Lung (tissue), 12 donors: ENCODE measurements around the gene BLTP2. TPM values are rescaled to one million over a fixed set of nuclear protein-coding genes. Genes with fewer than 3 reads are reported as not detected.

Source experiments
- ATAC-seq: fragments of 200-7000 bp; cut with Tn5 transposase; one replicate; pipeline ENCODE4 v1.9.1; 2020; ENCODE audit warnings: moderate number of reproducible peaks; ENCODE audit not compliant: insufficient read depth, low FRiP score
- DNase-seq, 3 donors: peaks; one replicate each; pipeline ENCODE4 v3.0.0-alpha.2; 2013 to 2017
- H3K27ac ChIP-seq, 2 donors: one replicate each; pipeline ENCODE4 v1.5.1; 2013; ENCODE audit warnings: mild to moderate bottlenecking in 2 of 2, moderate library complexity in 2 of 2, control low read depth in 1 of 2, inconsistent platforms in 1 of 2, low read depth in 1 of 2, low read length in 1 of 2
- H3K27me3 ChIP-seq, 3 donors: one replicate each; pipeline ENCODE4 v1.5.1; 2013; ENCODE audit warnings: low read length in 2 of 3; ENCODE audit not compliant: control insufficient read depth in 3 of 3, insufficient read depth in 3 of 3
- H3K36me3 ChIP-seq, 4 donors: one replicate each; pipeline ENCODE4 v1.5.1; 2013; ENCODE audit warnings: low read length in 4 of 4, mild to moderate bottlenecking in 1 of 4, moderate library complexity in 1 of 4; ENCODE audit not compliant: control insufficient read depth in 4 of 4, insufficient read depth in 4 of 4
- H3K4me1 ChIP-seq, 5 donors: one replicate each; pipeline ENCODE4 v1.5.1; 2013; ENCODE audit warnings: low read length in 5 of 5, mild to moderate bottlenecking in 2 of 5, moderate library complexity in 1 of 5; ENCODE audit not compliant: control insufficient read depth in 5 of 5, insufficient read depth in 5 of 5
- H3K4me3 ChIP-seq: one replicate; pipeline ENCODE4 v1.5.1; 2013; ENCODE audit warnings: mild to moderate bottlenecking, control low read depth, moderate library complexity
- H3K9ac ChIP-seq, 2 donors: one replicate each; pipeline ENCODE4 v1.5.1; 2013; ENCODE audit warnings: low read length in 2 of 2, control low read depth in 1 of 2; ENCODE audit not compliant: insufficient read depth in 1 of 2
- H3K9me3 ChIP-seq, 4 donors: one replicate each; pipeline ENCODE4 v1.5.1; 2013; ENCODE audit warnings: low read length in 3 of 4, mild to moderate bottlenecking in 1 of 4, moderate library complexity in 1 of 4; ENCODE audit not compliant: control insufficient read depth in 4 of 4, insufficient read depth in 3 of 4
- WGBS, 2 donors: extraction: QIAGEN DNeasy Blood & Tissue Kit; methylation state at CpG; one replicate each; pipeline ENCODE4 v1.1.7; 2013; 5-methylcytosine and 5-hydroxymethylcytosine counted together
- polyA plus RNA-seq, 2 donors: library from polyadenylated mRNA; stranded (reverse); fragments of 200-250 nt; gene quantifications; one replicate each; pipeline ENCODE4 v1.2.1, GENCODE V29; 2013
- total RNA-seq, 2 donors: library from RNA; depleted of rRNA in 1 of 2; stranded (reverse); fragments of >200 nt in 1 of 2; gene quantifications; one replicate each; pipeline ENCODE4 v1.2.1, GENCODE V29; 2014 to 2021
- TF ChIP-seq, protein P1 (sequence below): IDR thresholded peaks from 2 replicates; pipeline ENCODE4 v1.5.1; 2012; ENCODE audit warnings: mild to moderate bottlenecking; ENCODE audit errors: control extremely low read depth, extremely low read depth
- donor health status: control.
- donor health status: control.
- donor health status: Bipolar disorder and iron deficiency.
- donor health status: healthy.
- donor health status: DM: yes; HTN: yes; CAD: no.

Gene BLTP2
- total and polyA plus RNA-seq, 4 donors = 23.4 to 147 (median 63.9) TPM

GRCh38 chr17:28657756-28658155 is 12.8 kb upstream of the BLTP2 start:
- no peak for ATAC-seq
- H3K4me3 ChIP-seq = no peak overlapping the region
- H3K9me3 ChIP-seq = no peaks in the 10 kb centered on the region
- H3K27me3 ChIP-seq = no peaks in the 10 kb centered on the region
- H3K27ac ChIP-seq = no peak overlapping the region
- H3K36me3 ChIP-seq = peaks cover 0 to 24% (median 12%) of the 10 kb centered on the region in 4 donors
- peaks cover 2 to 14% (median 4%) of the 10 kb centered on the region in 5 donors for H3K4me1 ChIP-seq
- WGBS, 2 donors = 87 to 96% methylated on average over 5 of the region's 5 CpGs
- TF ChIP-seq, protein P1, sequence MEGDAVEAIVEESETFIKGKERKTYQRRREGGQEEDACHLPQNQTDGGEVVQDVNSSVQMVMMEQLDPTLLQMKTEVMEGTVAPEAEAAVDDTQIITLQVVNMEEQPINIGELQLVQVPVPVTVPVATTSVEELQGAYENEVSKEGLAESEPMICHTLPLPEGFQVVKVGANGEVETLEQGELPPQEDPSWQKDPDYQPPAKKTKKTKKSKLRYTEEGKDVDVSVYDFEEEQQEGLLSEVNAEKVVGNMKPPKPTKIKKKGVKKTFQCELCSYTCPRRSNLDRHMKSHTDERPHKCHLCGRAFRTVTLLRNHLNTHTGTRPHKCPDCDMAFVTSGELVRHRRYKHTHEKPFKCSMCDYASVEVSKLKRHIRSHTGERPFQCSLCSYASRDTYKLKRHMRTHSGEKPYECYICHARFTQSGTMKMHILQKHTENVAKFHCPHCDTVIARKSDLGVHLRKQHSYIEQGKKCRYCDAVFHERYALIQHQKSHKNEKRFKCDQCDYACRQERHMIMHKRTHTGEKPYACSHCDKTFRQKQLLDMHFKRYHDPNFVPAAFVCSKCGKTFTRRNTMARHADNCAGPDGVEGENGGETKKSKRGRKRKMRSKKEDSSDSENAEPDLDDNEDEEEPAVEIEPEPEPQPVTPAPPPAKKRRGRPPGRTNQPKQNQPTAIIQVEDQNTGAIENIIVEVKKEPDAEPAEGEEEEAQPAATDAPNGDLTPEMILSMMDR = no peak
- DNase-seq = no peak
- H3K9ac ChIP-seq = no peak overlapping the region

- Histone ChIP-seq H3K27me3 (no peaks in the 10 kb centered on the region), H3K36me3 (peaks cover 0 to 36% (median 16%) of the 10 kb centered on the region in 4 donors), H3K9ac (no peak overlapping the region), H3K9me3 (no peaks in the 10 kb centered on the region), H3K4me1 (peaks cover 0 to 2% (median 0%) of the 10 kb centered on the region in 5 donors), H3K27ac (no peak overlapping the region), H3K4me3 (no peak overlapping the region)
- ATAC-seq (no peak), DNase-seq (no peak)
- WGBS, 2 donors = 93 to 99% methylated on average over 5 of the region's 5 CpGs
- TF ChIP-seq, protein P1 = no peak
Measured at GRCh38 chr17:28655160-28655559, 10.2 kb upstream of the BLTP2 start.

GRCh38 chr17:28648698-28649097 is 3.7 kb upstream of the BLTP2 start:
- H3K9ac ChIP-seq = no peak overlapping the region
- no peaks in the 10 kb centered on the region for H3K9me3 ChIP-seq
- no peak overlapping the region for H3K27ac ChIP-seq
- H3K4me3 ChIP-seq = no peak overlapping the region
- peaks cover 4 to 15% (median 6%) of the 10 kb centered on the region in 5 donors for H3K4me1 ChIP-seq
- H3K36me3 ChIP-seq = peaks cover 5 to 25% (median 9%) of the 10 kb centered on the region in 4 donors
- no peaks in the 10 kb centered on the region for H3K27me3 ChIP-seq
- DNase-seq (no peak), ATAC-seq (no peak)
- 94% methylated on average over 2 of the region's 2 CpGs for WGBS, 2 donors
- TF ChIP-seq, protein P1 = no peak
